ENCODE data around the gene MRAP2. TPM values are rescaled to one million over a fixed set of nuclear protein-coding genes. Genes with fewer than 3 reads are reported as not detected.

Gene MRAP2
- total RNA-seq, 4 donors from 2014 or later: 1.9 to 10.9 (median 2.1) TPM; not detected in 1

DNA sequence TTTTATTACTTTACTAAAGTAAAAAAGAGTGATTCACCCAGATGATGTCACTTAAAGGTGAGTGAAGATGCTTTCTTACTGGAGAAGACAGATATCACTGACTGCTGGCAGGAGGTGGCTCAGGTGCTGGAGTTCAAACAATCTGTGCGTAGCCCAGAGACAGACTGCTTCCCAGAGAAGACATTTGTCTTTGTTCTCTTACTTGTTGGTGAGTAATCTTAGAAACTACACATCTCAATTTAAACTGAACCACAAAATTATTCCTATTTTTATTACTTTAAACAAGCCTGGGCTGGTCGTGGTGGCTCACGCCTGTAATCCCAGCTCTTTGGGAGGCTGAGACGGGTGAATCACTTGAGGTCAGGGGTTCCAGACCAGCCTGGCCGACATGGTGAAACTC lies 101.7 kb downstream of the MRAP2 start:
- H3K27ac ChIP-seq: no peak overlapping the region
- H3K4me3 ChIP-seq: no peak overlapping the region
- DNase-seq: no peak
- H3K27me3 ChIP-seq: no peaks in the 10 kb centered on the region
- H3K4me1 ChIP-seq: no peaks in the 10 kb centered on the region
- H3K36me3 ChIP-seq: no peaks in the 10 kb centered on the region
- H3K9me3 ChIP-seq: no peaks in the 10 kb centered on the region
- intact Hi-C loops (cut with DNase I; ENCODE audit: low total_unique reads): no loop called here
- no peak for TF ChIP-seq POLR2A (IDR thresholded peaks at IDR 0.05)
- TF ChIP-seq, protein P1, sequence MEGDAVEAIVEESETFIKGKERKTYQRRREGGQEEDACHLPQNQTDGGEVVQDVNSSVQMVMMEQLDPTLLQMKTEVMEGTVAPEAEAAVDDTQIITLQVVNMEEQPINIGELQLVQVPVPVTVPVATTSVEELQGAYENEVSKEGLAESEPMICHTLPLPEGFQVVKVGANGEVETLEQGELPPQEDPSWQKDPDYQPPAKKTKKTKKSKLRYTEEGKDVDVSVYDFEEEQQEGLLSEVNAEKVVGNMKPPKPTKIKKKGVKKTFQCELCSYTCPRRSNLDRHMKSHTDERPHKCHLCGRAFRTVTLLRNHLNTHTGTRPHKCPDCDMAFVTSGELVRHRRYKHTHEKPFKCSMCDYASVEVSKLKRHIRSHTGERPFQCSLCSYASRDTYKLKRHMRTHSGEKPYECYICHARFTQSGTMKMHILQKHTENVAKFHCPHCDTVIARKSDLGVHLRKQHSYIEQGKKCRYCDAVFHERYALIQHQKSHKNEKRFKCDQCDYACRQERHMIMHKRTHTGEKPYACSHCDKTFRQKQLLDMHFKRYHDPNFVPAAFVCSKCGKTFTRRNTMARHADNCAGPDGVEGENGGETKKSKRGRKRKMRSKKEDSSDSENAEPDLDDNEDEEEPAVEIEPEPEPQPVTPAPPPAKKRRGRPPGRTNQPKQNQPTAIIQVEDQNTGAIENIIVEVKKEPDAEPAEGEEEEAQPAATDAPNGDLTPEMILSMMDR (IDR thresholded peaks at IDR 0.05): no peak

GRCh38 chr6:84136364-84137050 lies 102.9 kb downstream of the MRAP2 start:
- intact Hi-C loops (cut with DNase I; ENCODE audit: low total_unique reads): no loop called here
- H3K27me3 ChIP-seq: no peaks in the 10 kb centered on the region
- H3K9me3 ChIP-seq: no peaks in the 10 kb centered on the region
- DNase-seq: no peak
- no peak overlapping the region for H3K4me3 ChIP-seq
- no peaks in the 10 kb centered on the region for H3K36me3 ChIP-seq
- no peak overlapping the region for H3K27ac ChIP-seq
- TF ChIP-seq, protein P1 (IDR thresholded peaks at IDR 0.05): no peak
- no peak for TF ChIP-seq POLR2A (IDR thresholded peaks at IDR 0.05)
- H3K4me1 ChIP-seq: no peaks in the 10 kb centered on the region

GRCh38 chr6:84137051-84137375 lies 103.4 kb downstream of the MRAP2 start:
- no peak for TF ChIP-seq POLR2A (IDR thresholded peaks at IDR 0.05)
- TF ChIP-seq, protein P1 (IDR thresholded peaks at IDR 0.05): no peak
- intact Hi-C loops (cut with DNase I; ENCODE audit: low total_unique reads): no loop called here
- Histone ChIP-seq H3K36me3 (no peaks in the 10 kb centered on the region), H3K27ac (no peak overlapping the region), H3K9me3 (no peaks in the 10 kb centered on the region), H3K4me1 (no peaks in the 10 kb centered on the region), H3K27me3 (no peaks in the 10 kb centered on the region), H3K4me3 (no peak overlapping the region)
- DNase-seq: no peak

- intact Hi-C loops (cut with DNase I; ENCODE audit: low total_unique reads): no loop called here
- no peak overlapping the region for H3K4me3 ChIP-seq
- H3K4me1 ChIP-seq: no peaks in the 10 kb centered on the region
- DNase-seq: no peak
- H3K27me3 ChIP-seq: no peaks in the 10 kb centered on the region
- no peak overlapping the region for H3K27ac ChIP-seq
- TF ChIP-seq, protein P1 (IDR thresholded peaks at IDR 0.05): no peak
- no peak for TF ChIP-seq POLR2A (IDR thresholded peaks at IDR 0.05)
- H3K9me3 ChIP-seq: no peaks in the 10 kb centered on the region
- no peaks in the 10 kb centered on the region for H3K36me3 ChIP-seq
Observed at GRCh38 chr6:84137989-84138575, 104.5 kb downstream of the MRAP2 start.

- H3K27ac ChIP-seq: no peak overlapping the region
- no peaks in the 10 kb centered on the region for H3K4me1 ChIP-seq
- H3K4me3 ChIP-seq: no peak overlapping the region
- H3K9me3 ChIP-seq: no peaks in the 10 kb centered on the region
- TF ChIP-seq POLR2A (IDR thresholded peaks at IDR 0.05): no peak
- TF ChIP-seq, protein P1 (IDR thresholded peaks at IDR 0.05): no peak
- DNase-seq: no peak
- H3K36me3 ChIP-seq: no peaks in the 10 kb centered on the region
- H3K27me3 ChIP-seq: no peaks in the 10 kb centered on the region
- intact Hi-C loops (cut with DNase I; ENCODE audit: low total_unique reads): no loop called here
Observed at GRCh38 chr6:84139311-84139710, 105.7 kb downstream of the MRAP2 start.

Other genes with a start within 250 kb of the MRAP2 start
- gene RIPPLY2, start 180.4 kb upstream of the MRAP2 start, total RNA-seq: under 1 TPM in 1 of 4 donors, not detected in 3; 0.90 TPM
- gene CYB5R4, start 174.1 kb upstream of the MRAP2 start, total RNA-seq: 10 to 100 TPM in 2 of 4 donors, 1 to 10 TPM in 2; 9.3 to 59.2 (median 9.9) TPM
- gene CEP162, start 193.9 kb downstream of the MRAP2 start, total RNA-seq: 10 to 100 TPM in 3 of 4 donors, 1 to 10 TPM in 1; 7.7 to 32.5 (median 15.5) TPM

Data from uterus (tissue), 4 donors.